ENCODE results near the gene JMJD8. TPM values are rescaled to one million over a fixed set of nuclear protein-coding genes. Genes with fewer than 3 reads are reported as not detected.

Gene JMJD8
- total RNA-seq, 1 donor: 62.3 TPM

Other genes starting within 250 kb of the JMJD8 start
- 68.9 and 91.9 TPM in 2 replicates for gene CAPN15, start 156.6 kb downstream of the JMJD8 start, total RNA-seq
- 0.14 TPM in 1 of 2 replicates, not detected in the other for gene PRR35, start 123.9 kb downstream of the JMJD8 start, total RNA-seq
- gene NHLRC4, start 117.3 kb downstream of the JMJD8 start, total RNA-seq: 2.6 TPM in 2 replicates
- 27.8 and 33.5 TPM in 2 replicates for gene PIGQ, start 114.4 kb downstream of the JMJD8 start, total RNA-seq
- gene RAB40C, start 94.3 kb downstream of the JMJD8 start, total RNA-seq: 15.3 and 16.5 TPM in 2 replicates
- 0.14 and 0.22 TPM in 2 replicates for gene WFIKKN1, start 53.3 kb downstream of the JMJD8 start, total RNA-seq
- 99.1 and 106 TPM in 2 replicates for gene METTL26, start 48.0 kb downstream of the JMJD8 start, total RNA-seq
- gene MCRIP2, start 42.5 kb downstream of the JMJD8 start, total RNA-seq: 11.5 and 16.6 TPM in 2 replicates
- 12.3 and 22.6 TPM in 2 replicates for gene WDR90, start 35.0 kb downstream of the JMJD8 start, total RNA-seq
- gene RHOT2, start 16.2 kb downstream of the JMJD8 start, total RNA-seq: 56.5 and 67.4 TPM in 2 replicates
- gene RHBDL1, start 8.7 kb downstream of the JMJD8 start, total RNA-seq: 2.3 and 2.4 TPM in 2 replicates
- gene STUB1, start 3.9 kb downstream of the JMJD8 start, total RNA-seq: 91.5 and 131 TPM in 2 replicates
- gene WDR24, start 6.1 kb upstream of the JMJD8 start, total RNA-seq: 12.9 and 15.8 TPM in 2 replicates
- 0.22 TPM in 1 of 2 replicates, not detected in the other for gene FBXL16, start 21.5 kb upstream of the JMJD8 start, total RNA-seq
- gene METRN, start 30.8 kb upstream of the JMJD8 start, total RNA-seq: 10.1 and 40.1 TPM in 2 replicates
- 25.4 and 30.6 TPM in 2 replicates for gene ANTKMT, start 36.8 kb upstream of the JMJD8 start, total RNA-seq
- gene CCDC78, start 42.1 kb upstream of the JMJD8 start, total RNA-seq: 1.1 and 3.1 TPM in 2 replicates
- 8.3 and 23.4 TPM in 2 replicates for gene HAGHL, start 42.8 kb upstream of the JMJD8 start, total RNA-seq
- 25.2 and 40.8 TPM in 2 replicates for gene CIAO3, start 56.7 kb upstream of the JMJD8 start, total RNA-seq
- not detected in 2 replicates for gene MSLN, start 76.4 kb upstream of the JMJD8 start, total RNA-seq
- gene RPUSD1, start 104.0 kb upstream of the JMJD8 start, total RNA-seq: 33.3 and 54.4 TPM in 2 replicates
- 2.2 and 36.9 TPM in 2 replicates for gene CHTF18, start 104.3 kb upstream of the JMJD8 start, total RNA-seq
- gene GNG13, start 116.4 kb upstream of the JMJD8 start, total RNA-seq: not detected in 2 replicates

All from placental pericyte (primary cell).